HCT116 (cell line): ENCODE measurements around the gene LRIG3. TPM values are rescaled to one million over a fixed set of nuclear protein-coding genes. Genes with fewer than 3 reads are reported as not detected.

ENCODE experiments used
- ATAC-seq: fragments of 200-7000 bp; cut with Tn5 transposase; 2 replicates; pipeline ENCODE4 v1.9.1; 2020; ENCODE audit warnings: mild to moderate bottlenecking, moderate library complexity
- BruUV-seq: library from RNA; stranded (reverse); fragments of 400-500 nt; replicated peaks from 2 replicates; lab custom pipeline; 2021; lab: Mats Ljungman, UMichigan
- CTCF ChIA-PET: fragments of 300-600 bp; sonication (Branson Sonifier 250); formaldehyde crosslinking; loops from one replicate; lab custom pipeline; 2021; ENCODE audit warnings: antibody characterized with exemption; lab: Charles Lee
- POLR2A ChIA-PET: fragments of 300-600, 350-600 bp; sonication (Branson Sonifier 250); formaldehyde crosslinking; loops from one replicate; lab custom pipeline; 2021; ENCODE audit warnings: antibody characterized with exemption; lab: Charles Lee
- RAD21 ChIA-PET, 2 experiments: fragments of 300-600 bp; sonication (Branson Sonifier 250); formaldehyde crosslinking; loops; one replicate each; lab custom pipeline; 2023; ENCODE audit warnings: low total read pairs in 2 of 2; ENCODE audit not compliant: uncharacterized antibody in 2 of 2, unreplicated experiment in 2 of 2, low non-redundant PET in 1 of 2; lab: Charles Lee
- DNase-seq: peaks from one replicate; pipeline ENCODE4 v3.0.0-alpha.2; 2010; ENCODE audit warnings: low read depth, low spot score
- H2AFZ ChIP-seq: fragments of 200-600 bp; shearing (Covaris generic), sonication (generic); 2 replicates; pipeline ENCODE4 v1.6.1; 2017; ENCODE audit warnings: low read depth, mixed run types, mixed read lengths, antibody characterized with exemption, low read length; ENCODE audit not compliant: poor library complexity, severe bottlenecking
- H3K27ac ChIP-seq: 2 replicates; pipeline ENCODE4 v1.5.1; 2012; ENCODE audit warnings: low read depth, low read length
- H3K27me3 ChIP-seq: fragments of 200-600 bp; sonication (generic); 2 replicates; pipeline ENCODE4 v1.6.1; 2016; ENCODE audit warnings: mixed run types, low read length, mixed read lengths; ENCODE audit not compliant: insufficient read depth
- H3K36me3 ChIP-seq, 2 experiments: fragments of 200-500 bp in 1 of 2; fragments of 200-600 bp in 1 of 2; sonication (Bioruptor generic) in 1 of 2; sonication (generic) in 1 of 2; 2 replicates each; pipeline versions ENCODE4 v1.5.1 to v1.6.1; 2014 to 2016; ENCODE audit warnings: low read length in 2 of 2, inconsistent platforms in 1 of 2, mixed read lengths in 1 of 2, mixed run types in 1 of 2; ENCODE audit not compliant: insufficient read depth in 2 of 2, control insufficient read depth in 1 of 2
- H3K4me1 ChIP-seq, 2 experiments: fragments of 200-600 bp in 1 of 2; sonication (generic) in 1 of 2; 2 replicates each; pipeline versions ENCODE4 v1.5.1 to v1.6.1; 2012 to 2017; ENCODE audit warnings: low read length in 2 of 2, inconsistent platforms in 1 of 2, mild to moderate bottlenecking in 1 of 2, mixed read lengths in 1 of 2, mixed run types in 1 of 2, moderate library complexity in 1 of 2; ENCODE audit not compliant: insufficient read depth in 2 of 2, control insufficient read depth in 1 of 2
- H3K4me2 ChIP-seq: fragments of 200-600 bp; sonication (generic); 2 replicates; pipeline ENCODE4 v1.6.1; 2017; ENCODE audit warnings: mixed run types, low read length, mixed read lengths
- H3K4me3 ChIP-seq, 2 experiments: fragments of 200-600 bp in 1 of 2; sonication (generic) in 1 of 2; replicated peaks in 1 of 2; 2 replicates each; pipeline ENCODE4 v1.5.1; 2011 to 2016; ENCODE audit warnings: low read length in 2 of 2, control low read depth in 1 of 2, low read depth in 1 of 2, mild to moderate bottlenecking in 1 of 2, mixed read lengths in 1 of 2, mixed run types in 1 of 2
- H3K79me2 ChIP-seq: fragments of 200-600 bp; sonication (generic); 2 replicates; pipeline ENCODE4 v1.6.1; 2017; ENCODE audit warnings: mild to moderate bottlenecking, mixed run types, low read length, moderate library complexity, mixed read lengths; ENCODE audit not compliant: insufficient read depth
- H3K9ac ChIP-seq: fragments of 200-600 bp; sonication (generic); 2 replicates; pipeline ENCODE4 v1.6.1; 2016; ENCODE audit warnings: low read length, mixed read lengths
- H3K9me2 ChIP-seq: fragments of 200-600 bp; sonication (generic), shearing (Covaris generic); 2 replicates; pipeline ENCODE4 v1.6.1; 2017; ENCODE audit warnings: mixed run types, mild to moderate bottlenecking, moderate library complexity; ENCODE audit not compliant: insufficient read depth
- H3K9me3 ChIP-seq, 2 experiments: fragments of 200-500 bp in 1 of 2; fragments of 200-600 bp in 1 of 2; sonication (Bioruptor generic) in 1 of 2; sonication (generic) in 1 of 2; 2 replicates each; pipeline ENCODE4 v1.6.1; 2014 to 2017; ENCODE audit warnings: low read length in 2 of 2, mixed read lengths in 2 of 2, inconsistent platforms in 1 of 2, low read depth in 1 of 2, mild to moderate bottlenecking in 1 of 2, mixed run types in 1 of 2, moderate library complexity in 1 of 2; ENCODE audit not compliant: control insufficient read depth in 1 of 2, insufficient read depth in 1 of 2
- H4K20me1 ChIP-seq: fragments of 200-600 bp; sonication (generic), shearing (Covaris generic); 2 replicates; pipeline ENCODE4 v1.6.1; 2017; ENCODE audit warnings: mixed run types, mild to moderate bottlenecking, moderate library complexity; ENCODE audit not compliant: insufficient read depth
- ATF3 ChIP-seq: IDR thresholded peaks from 2 replicates; pipeline ENCODE4 v1.6.1; 2012
- CEBPB ChIP-seq: IDR thresholded peaks from 2 replicates; pipeline ENCODE4 v1.6.1; 2012; ENCODE audit warnings: low read depth
- CTCF ChIP-seq, 3 experiments: fragments of 200-600 bp in 1 of 3; sonication (generic) in 1 of 3; IDR thresholded peaks in 2 of 3; conservative IDR thresholded peaks in 1 of 3; 2 replicates each; pipeline ENCODE4 v1.5.1; 2012 to 2017; ENCODE audit warnings: low read depth in 2 of 3, low read length in 2 of 3, antibody characterized with exemption in 1 of 3, borderline replicate concordance in 1 of 3, control low read depth in 1 of 3, mild to moderate bottlenecking in 1 of 3, mixed read lengths in 1 of 3, mixed run types in 1 of 3, moderate library complexity in 1 of 3; ENCODE audit not compliant: insufficient read depth in 1 of 3
- EGR1 ChIP-seq: IDR thresholded peaks from 2 replicates; pipeline ENCODE4 v1.6.1; 2012; ENCODE audit warnings: low read depth
- ELF1 ChIP-seq: IDR thresholded peaks from 2 replicates; pipeline ENCODE4 v1.6.1; 2012; ENCODE audit warnings: low read depth, borderline replicate concordance
- EZH2 ChIP-seq: fragments of 200-600 bp; sonication (generic); IDR thresholded peaks from 2 replicates; pipeline ENCODE4 v1.6.1; 2017; ENCODE audit warnings: antibody characterized with exemption, mixed run types
- EZH2phosphoT487 ChIP-seq: fragments of 200-600 bp; IDR thresholded peaks from 2 replicates; pipeline ENCODE4 v1.6.1; 2018; ENCODE audit warnings: antibody characterized with exemption, borderline replicate concordance
- FOSL1 ChIP-seq: IDR thresholded peaks from 2 replicates; pipeline ENCODE4 v1.6.1; 2012; ENCODE audit warnings: low read depth
- JUND ChIP-seq: IDR thresholded peaks from 2 replicates; pipeline ENCODE4 v1.6.1; 2012
- MAX ChIP-seq: IDR thresholded peaks from 2 replicates; pipeline ENCODE4 v1.6.1; 2012
- POLR2AphosphoS5 ChIP-seq: IDR thresholded peaks from 2 replicates; pipeline ENCODE4 v1.6.1; 2011; ENCODE audit warnings: mild to moderate bottlenecking, low read depth, low read length, moderate library complexity
- RAD21 ChIP-seq: IDR thresholded peaks from 2 replicates; pipeline ENCODE4 v1.6.1; 2012; ENCODE audit warnings: low read depth, mild to moderate bottlenecking
- TCF7L2 ChIP-seq: IDR thresholded peaks from 2 replicates; pipeline ENCODE4 v1.7.0; 2011; ENCODE audit warnings: borderline replicate concordance, inconsistent platforms; ENCODE audit not compliant: insufficient read depth, insufficient read length; ENCODE audit errors: extremely low read depth
- YY1 ChIP-seq: IDR thresholded peaks from 2 replicates; pipeline ENCODE4 v1.6.1; 2011; ENCODE audit warnings: low read length, low read depth, moderate library complexity, mild to moderate bottlenecking; ENCODE audit not compliant: insufficient replicate concordance; ENCODE audit errors: extremely low read depth
- ZBTB33 ChIP-seq: IDR thresholded peaks from 2 replicates; pipeline ENCODE4 v1.6.1; 2011; ENCODE audit warnings: mild to moderate bottlenecking, low read length, moderate library complexity; ENCODE audit not compliant: insufficient replicate concordance; ENCODE audit errors: extremely low read depth
- ZNF274 ChIP-seq: fragments of 200-500 bp; sonication (Bioruptor generic); IDR thresholded peaks from 2 replicates; pipeline ENCODE4 v1.6.1; 2014; ENCODE audit warnings: mild to moderate bottlenecking, low read depth, low read length, inconsistent platforms
- intact Hi-C: fragments of 100-400 bp; cut with micrococcal nuclease; formaldehyde crosslinking; loops from 2 replicates; pipeline ENCODE4 v1.10.0; 2022
- total RNA-seq: library from RNA; stranded (reverse); gene quantifications from one replicate; pipeline ENCODE4 v1.2.1, GENCODE V29; 2021; ENCODE audit not compliant: unreplicated experiment

LRIG3 gene
- total RNA-seq, 1 experiment from 2014 or later = 11.1 TPM

GRCh38 chr12:58954002-58954401 is 33.7 kb upstream of the LRIG3 start:
- no peak for DNase-seq
- Histone ChIP-seq H4K20me1 (no peaks in the 10 kb centered on the region), H3K4me1 (peaks cover 0 to 11% of the 10 kb centered on the region in 2 experiments; a peak in 2 of 4 replicates), H3K27me3 (no peaks in the 10 kb centered on the region), H3K27ac (no peak overlapping the region), H3K9me3 (no peaks in the 10 kb centered on the region), H2AFZ (no peak overlapping the region), H3K79me2 (no peaks in the 10 kb centered on the region), H3K4me2 (no peak overlapping the region), H3K9ac (no peak overlapping the region), H3K4me3 (no peak overlapping the region), H3K36me3 (no peaks in the 10 kb centered on the region), H3K9me2 (no peaks in the 10 kb centered on the region; the same call in 1 of the 2 replicates)
- RAD21 ChIA-PET = no interaction called here
- POLR2A ChIA-PET = no interaction called here
- no TSS peak for BruUV-seq
- TF ChIP-seq EGR1 (no peak), YY1 (no peak), CEBPB (no peak), TCF7L2 (no peak), POLR2AphosphoS5 (no peak), ZBTB33 (no peak), RAD21 (no peak), ATF3 (no peak), FOSL1 (no peak), EZH2 (no peak), EZH2phosphoT487 (no peak), MAX (no peak), JUND (no peak), ZNF274 (no peak), ELF1 (no peak), CTCF (IDR thresholded peaks at IDR 0.05 in 2 of 3, conservative IDR thresholded peaks at IDR 0.05 in 1 of 3; ENCODE audit: borderline replicate concordance in 1 of 3, insufficient read depth in 1 of 3, low read depth in 2 of 3, low read length in 2 of 3) (no peak)
- intact Hi-C loops = no loop called here
- ATAC-seq = no peak
- CTCF ChIA-PET = no interaction called here
